Measurements from ENCODE around the gene AP5S1. TPM values are rescaled to one million over a fixed set of nuclear protein-coding genes. Genes with fewer than 3 reads are reported as not detected.
A peak's percentile ranks its signal among the peaks of the same experiment; 100 is the strongest.

Gene AP5S1
- polyA plus RNA-seq, 1 donor from 2014 or later: 11.3 TPM

GRCh38 chr20:3794701-3795420, 25.5 kb upstream of the AP5S1 start:
- H3K4me2 ChIP-seq (ENCODE audit: low read length): no peak overlapping the region
- H3K79me2 ChIP-seq (replicated peaks; ENCODE audit: insufficient read depth, low read length): no peaks in the 10 kb centered on the region
- TF ChIP-seq EZH2 (IDR thresholded peaks at IDR 0.05; ENCODE audit: borderline replicate concordance, insufficient read depth, low read length, poor library complexity, severe bottlenecking) (no peak), REST (IDR thresholded peaks at IDR 0.05; ENCODE audit: borderline replicate concordance) (no peak), EP300 (conservative IDR thresholded peaks at IDR 0.05; ENCODE audit: poor library complexity, severe bottlenecking) (no peak), TAF1 (IDR thresholded peaks at IDR 0.05; ENCODE audit: low read depth) (no peak), MXI1 (conservative IDR thresholded peaks at IDR 0.05; ENCODE audit: poor library complexity, severe bottlenecking) (no peak), RAD21 (conservative IDR thresholded peaks at IDR 0.05) (no peak), SMC3 (conservative IDR thresholded peaks at IDR 0.05; ENCODE audit: poor library complexity) (no peak), POLR2AphosphoS5 (IDR thresholded peaks at IDR 0.05) (no peak), CTCF (IDR thresholded peaks at IDR 0.05; ENCODE audit: poor library complexity, severe bottlenecking) (no peak)
- no peaks in the 10 kb centered on the region for H3K9me2 ChIP-seq (ENCODE audit: insufficient read depth, low read length)
- H2AFZ ChIP-seq (ENCODE audit: low read depth, low read length): no peak overlapping the region
- no peaks in the 10 kb centered on the region for H3K27me3 ChIP-seq (ENCODE audit: insufficient read depth, low read depth, low read length)
- H3K27ac ChIP-seq (ENCODE audit: low read length): no peak overlapping the region
- H3K4me3 ChIP-seq (ENCODE audit: low read length): peak overlapping the region; percentile 79
- H3K9me3 ChIP-seq (ENCODE audit: low read length): no peaks in the 10 kb centered on the region
- H3K9ac ChIP-seq (ENCODE audit: low read length): no peak overlapping the region
- no peaks in the 10 kb centered on the region for H3F3A ChIP-seq (ENCODE audit: insufficient read depth, low read length, poor library complexity, severe bottlenecking)
- H3K36me3 ChIP-seq (ENCODE audit: insufficient read depth, low read length): no peaks in the 10 kb centered on the region
- no peaks in the 10 kb centered on the region for H4K20me1 ChIP-seq (ENCODE audit: insufficient read depth)

- H3K9ac ChIP-seq (ENCODE audit: low read length): peak within 1 kb of the TSS; percentile 60
- H3K36me3 ChIP-seq (ENCODE audit: insufficient read depth, low read length): no peaks in the 10 kb centered on the region
- no peaks in the 10 kb centered on the region for H3K9me2 ChIP-seq (ENCODE audit: insufficient read depth, low read length)
- H3K27me3 ChIP-seq (ENCODE audit: insufficient read depth, low read depth, low read length): no peaks in the 10 kb centered on the region
- no peaks in the 10 kb centered on the region for H4K20me1 ChIP-seq (ENCODE audit: insufficient read depth)
- no peak within 1 kb of the TSS for H3K27ac ChIP-seq (ENCODE audit: low read length)
- H3K4me3 ChIP-seq (ENCODE audit: low read length): peak within 1 kb of the TSS; percentile 79
- peak within 1 kb of the TSS; percentile 28 for H3K4me2 ChIP-seq (ENCODE audit: low read length)
- no peaks in the 10 kb centered on the region for H3K9me3 ChIP-seq (ENCODE audit: low read length)
- no peaks in the 10 kb centered on the region for H3K79me2 ChIP-seq (replicated peaks; ENCODE audit: insufficient read depth, low read length)
- peak; percentile 46 for TF ChIP-seq MXI1 (conservative IDR thresholded peaks at IDR 0.05; ENCODE audit: poor library complexity, severe bottlenecking)
- no peak for TF ChIP-seq POLR2AphosphoS5 (IDR thresholded peaks at IDR 0.05)
- TF ChIP-seq REST (IDR thresholded peaks at IDR 0.05; ENCODE audit: borderline replicate concordance): peak; percentile 42
- TF ChIP-seq CTCF (IDR thresholded peaks at IDR 0.05; ENCODE audit: poor library complexity, severe bottlenecking): peak; percentile 60
- H2AFZ ChIP-seq (ENCODE audit: low read depth, low read length): peak within 1 kb of the TSS; percentile 65
- H3F3A ChIP-seq (ENCODE audit: insufficient read depth, low read length, poor library complexity, severe bottlenecking): no peaks in the 10 kb centered on the region
These were observed 24.6 kb upstream of the AP5S1 start, which contains the start of gene CDC25B for GRCh38 chr20:3795511-3796468. Gene CDC25B (plus strand): TSS chr20:3796310. CDS start chr20:3796532, 222 bp downstream.
